ENCODE data around the gene SP140L. TPM values are rescaled to one million over a fixed set of nuclear protein-coding genes. Genes with fewer than 3 reads are reported as not detected.

The SP140L gene
- polyA plus RNA-seq, 3 donors, result 6.5 to 23.7 (median 8.5) TPM

DNA sequence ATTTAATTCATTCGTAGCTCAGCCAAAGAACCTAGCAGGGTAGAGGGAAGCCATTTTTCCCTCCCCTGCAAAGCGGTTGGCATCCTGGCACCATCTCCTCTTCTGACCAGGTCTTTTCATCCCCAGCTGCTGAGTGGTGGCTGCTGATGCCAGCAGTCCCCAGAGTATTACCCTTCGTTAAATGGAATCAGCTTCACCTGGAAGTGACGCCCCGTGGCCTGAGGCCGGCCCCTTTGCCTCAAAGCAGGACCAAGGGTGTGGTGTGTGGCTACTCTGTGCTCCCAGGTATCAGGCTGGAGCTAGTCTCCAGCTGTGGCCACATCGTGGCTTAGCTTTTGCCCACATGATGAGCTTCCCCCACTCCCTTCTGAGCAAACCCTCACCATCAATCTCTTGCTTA is 76.8 kb downstream of the SP140L start:
- H3K4me3 ChIP-seq (replicated peaks in 1 of 3; ENCODE audit: low read depth in 2 of 3, low read length in 3 of 3), result no peak overlapping the region
- no peak overlapping the region for H3K4me2 ChIP-seq (replicated peaks; ENCODE audit: extremely low read depth, low read length, poor library complexity, severe bottlenecking)
- peaks cover 8% of the 10 kb centered on the region for H3K4me1 Mint-ChIP-seq
- no peak overlapping the region for H3K27ac Mint-ChIP-seq
- no peak overlapping the region for H3K9ac ChIP-seq (ENCODE audit: insufficient read depth, low read length, poor library complexity, severe bottlenecking)
- no peak overlapping the region for H3K27ac ChIP-seq (ENCODE audit: low read depth in 1 of 2, low read length in 2 of 2)
- no peak overlapping the region for H3K4me3 Mint-ChIP-seq
- no peaks in the 10 kb centered on the region for H4K20me1 ChIP-seq (ENCODE audit: insufficient read depth, low read length)
- intact Hi-C loops (cut with micrococcal nuclease), result no loop called here
- H3K79me2 ChIP-seq (ENCODE audit: insufficient read depth, low read length), result no peaks in the 10 kb centered on the region
- peaks cover 0 to 2% of the 10 kb centered on the region in 2 donors for H3K4me1 ChIP-seq (ENCODE audit: control insufficient read depth in 1 of 2, insufficient read depth in 2 of 2, low read length in 2 of 2)
- no peak overlapping the region for H2AFZ ChIP-seq (ENCODE audit: insufficient read depth, low read depth, low read length, poor library complexity, severe bottlenecking)
- TF ChIP-seq, protein P1, sequence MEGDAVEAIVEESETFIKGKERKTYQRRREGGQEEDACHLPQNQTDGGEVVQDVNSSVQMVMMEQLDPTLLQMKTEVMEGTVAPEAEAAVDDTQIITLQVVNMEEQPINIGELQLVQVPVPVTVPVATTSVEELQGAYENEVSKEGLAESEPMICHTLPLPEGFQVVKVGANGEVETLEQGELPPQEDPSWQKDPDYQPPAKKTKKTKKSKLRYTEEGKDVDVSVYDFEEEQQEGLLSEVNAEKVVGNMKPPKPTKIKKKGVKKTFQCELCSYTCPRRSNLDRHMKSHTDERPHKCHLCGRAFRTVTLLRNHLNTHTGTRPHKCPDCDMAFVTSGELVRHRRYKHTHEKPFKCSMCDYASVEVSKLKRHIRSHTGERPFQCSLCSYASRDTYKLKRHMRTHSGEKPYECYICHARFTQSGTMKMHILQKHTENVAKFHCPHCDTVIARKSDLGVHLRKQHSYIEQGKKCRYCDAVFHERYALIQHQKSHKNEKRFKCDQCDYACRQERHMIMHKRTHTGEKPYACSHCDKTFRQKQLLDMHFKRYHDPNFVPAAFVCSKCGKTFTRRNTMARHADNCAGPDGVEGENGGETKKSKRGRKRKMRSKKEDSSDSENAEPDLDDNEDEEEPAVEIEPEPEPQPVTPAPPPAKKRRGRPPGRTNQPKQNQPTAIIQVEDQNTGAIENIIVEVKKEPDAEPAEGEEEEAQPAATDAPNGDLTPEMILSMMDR (IDR thresholded peaks at IDR 0.05), result no peak
- no peaks in the 10 kb centered on the region for H3K27me3 Mint-ChIP-seq (ENCODE audit: low read depth in 3 of 3)
- peaks cover 59 to 64% of the 10 kb centered on the region in 2 donors for H3K36me3 Mint-ChIP-seq
- H3K9me3 ChIP-seq (replicated peaks in 1 of 2; ENCODE audit: control insufficient read depth in 1 of 2, insufficient read depth in 1 of 2, low read length in 2 of 2), result no peaks in the 10 kb centered on the region
- no peak for DNase-seq
- no peaks in the 10 kb centered on the region for H3K9me3 Mint-ChIP-seq
- H3K36me3 ChIP-seq (replicated peaks in 1 of 2; ENCODE audit: control insufficient read depth in 1 of 2, insufficient read depth in 2 of 2, low read length in 2 of 2), result peaks cover 35 to 65% of the 10 kb centered on the region in 2 donors
- WGBS (ENCODE audit: insufficient coverage), result 92% methylated on average over 6 of the region's 7 CpGs
- H3K27me3 ChIP-seq (ENCODE audit: control insufficient read depth in 2 of 2, insufficient read depth in 2 of 2, low read length in 2 of 2), result no peaks in the 10 kb centered on the region

- H3K4me2 ChIP-seq (replicated peaks; ENCODE audit: extremely low read depth, low read length, poor library complexity, severe bottlenecking), result no peak overlapping the region
- no peak overlapping the region for H3K27ac ChIP-seq (ENCODE audit: low read depth in 1 of 2, low read length in 2 of 2)
- no peak overlapping the region for H3K9ac ChIP-seq (ENCODE audit: insufficient read depth, low read length, poor library complexity, severe bottlenecking)
- no peaks in the 10 kb centered on the region for H3K27me3 ChIP-seq (ENCODE audit: control insufficient read depth in 2 of 2, insufficient read depth in 2 of 2, low read length in 2 of 2)
- no peaks in the 10 kb centered on the region for H3K9me3 ChIP-seq (replicated peaks in 1 of 2; ENCODE audit: control insufficient read depth in 1 of 2, insufficient read depth in 1 of 2, low read length in 2 of 2)
- WGBS (ENCODE audit: insufficient coverage), result 100% methylated on average over 1 of the region's 3 CpGs
- Mint-ChIP-seq H3K4me1 (peaks cover 18% of the 10 kb centered on the region), H3K27ac (no peak overlapping the region), H3K36me3 (peaks cover 43 to 47% of the 10 kb centered on the region in 2 donors), H3K4me3 (no peak overlapping the region), H3K27me3 (ENCODE audit: low read depth in 3 of 3) (no peaks in the 10 kb centered on the region), H3K9me3 (peaks cover 0 to 1% (median 0%) of the 10 kb centered on the region in 7 donors)
- intact Hi-C loops (cut with micrococcal nuclease), result no loop called here
- peaks cover 11 to 18% of the 10 kb centered on the region in 2 donors for H3K4me1 ChIP-seq (ENCODE audit: control insufficient read depth in 1 of 2, insufficient read depth in 2 of 2, low read length in 2 of 2)
- H3K4me3 ChIP-seq (replicated peaks in 1 of 3; ENCODE audit: low read depth in 2 of 3, low read length in 3 of 3), result no peak overlapping the region
- peaks cover 23 to 47% of the 10 kb centered on the region in 2 donors for H3K36me3 ChIP-seq (replicated peaks in 1 of 2; ENCODE audit: control insufficient read depth in 1 of 2, insufficient read depth in 2 of 2, low read length in 2 of 2)
- H4K20me1 ChIP-seq (ENCODE audit: insufficient read depth, low read length), result no peaks in the 10 kb centered on the region
- TF ChIP-seq, protein P1 (IDR thresholded peaks at IDR 0.05), result no peak
- H3K79me2 ChIP-seq (ENCODE audit: insufficient read depth, low read length), result no peaks in the 10 kb centered on the region
- DNase-seq, result no peak
- H2AFZ ChIP-seq (ENCODE audit: insufficient read depth, low read depth, low read length, poor library complexity, severe bottlenecking), result no peak overlapping the region
Measured at GRCh38 chr2:230405824-230406223, 78.8 kb downstream of the SP140L start.
